Measurements from ENCODE around the gene TRPM1. TPM values are rescaled to one million over a fixed set of nuclear protein-coding genes. Genes with fewer than 3 reads are reported as not detected.

TRPM1 gene
- total RNA-seq, 6 donors from 2014 or later = not detected

- DNase-seq (no peak), ATAC-seq (ENCODE audit: low FRiP score in 2 of 2) (no peak)
- 71 to 86% methylated on average over 2 to 6 of the region's 6 CpGs for WGBS, 2 donors
- TF ChIP-seq, protein P1, sequence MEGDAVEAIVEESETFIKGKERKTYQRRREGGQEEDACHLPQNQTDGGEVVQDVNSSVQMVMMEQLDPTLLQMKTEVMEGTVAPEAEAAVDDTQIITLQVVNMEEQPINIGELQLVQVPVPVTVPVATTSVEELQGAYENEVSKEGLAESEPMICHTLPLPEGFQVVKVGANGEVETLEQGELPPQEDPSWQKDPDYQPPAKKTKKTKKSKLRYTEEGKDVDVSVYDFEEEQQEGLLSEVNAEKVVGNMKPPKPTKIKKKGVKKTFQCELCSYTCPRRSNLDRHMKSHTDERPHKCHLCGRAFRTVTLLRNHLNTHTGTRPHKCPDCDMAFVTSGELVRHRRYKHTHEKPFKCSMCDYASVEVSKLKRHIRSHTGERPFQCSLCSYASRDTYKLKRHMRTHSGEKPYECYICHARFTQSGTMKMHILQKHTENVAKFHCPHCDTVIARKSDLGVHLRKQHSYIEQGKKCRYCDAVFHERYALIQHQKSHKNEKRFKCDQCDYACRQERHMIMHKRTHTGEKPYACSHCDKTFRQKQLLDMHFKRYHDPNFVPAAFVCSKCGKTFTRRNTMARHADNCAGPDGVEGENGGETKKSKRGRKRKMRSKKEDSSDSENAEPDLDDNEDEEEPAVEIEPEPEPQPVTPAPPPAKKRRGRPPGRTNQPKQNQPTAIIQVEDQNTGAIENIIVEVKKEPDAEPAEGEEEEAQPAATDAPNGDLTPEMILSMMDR (IDR thresholded peaks at IDR 0.05) = no peak
- no peak for TF ChIP-seq POLR2AphosphoS5 (IDR thresholded peaks at IDR 0.05)
- no peak for TF ChIP-seq EP300 (IDR thresholded peaks at IDR 0.05)
- no peak for TF ChIP-seq POLR2A (IDR thresholded peaks at IDR 0.05)
- H3K4me1 ChIP-seq = peaks cover 0 to 6% (median 5%) of the 10 kb centered on the region in 4 donors
- no peaks in the 10 kb centered on the region for H3K36me3 ChIP-seq
- H3K9me3 ChIP-seq = no peaks in the 10 kb centered on the region
- H3K27ac ChIP-seq = no peak overlapping the region
- H3K4me3 ChIP-seq = no peak overlapping the region
- no peaks in the 10 kb centered on the region for H3K27me3 ChIP-seq
Observed at GRCh38 chr15:31128477-31128876, 27.0 kb upstream of the TRPM1 start.

- Histone ChIP-seq H3K4me3 (no peak overlapping the region), H3K27me3 (no peaks in the 10 kb centered on the region), H3K36me3 (no peaks in the 10 kb centered on the region), H3K9me3 (no peaks in the 10 kb centered on the region), H3K4me1 (peaks cover 0 to 6% (median 5%) of the 10 kb centered on the region in 4 donors), H3K27ac (no peak overlapping the region)
- WGBS, 2 donors = 85 to 91% methylated on average over 13 of the region's 13 CpGs
- TF ChIP-seq, protein P1 (IDR thresholded peaks at IDR 0.05) = no peak
- TF ChIP-seq POLR2AphosphoS5 (IDR thresholded peaks at IDR 0.05) (no peak), EP300 (IDR thresholded peaks at IDR 0.05) (no peak), POLR2A (IDR thresholded peaks at IDR 0.05) (no peak)
- ATAC-seq (ENCODE audit: low FRiP score in 2 of 2) (no peak), DNase-seq (no peak)
Observed at GRCh38 chr15:31127596-31128261, 26.2 kb upstream of the TRPM1 start.

- no peak overlapping the region for H3K4me3 ChIP-seq
- TF ChIP-seq, protein P1 (IDR thresholded peaks at IDR 0.05) = no peak
- TF ChIP-seq POLR2AphosphoS5 (IDR thresholded peaks at IDR 0.05) = no peak
- TF ChIP-seq POLR2A (IDR thresholded peaks at IDR 0.05) = no peak
- no peak for TF ChIP-seq EP300 (IDR thresholded peaks at IDR 0.05)
- 86 to 92% methylated on average over 8 of the region's 8 CpGs for WGBS, 2 donors
- H3K27me3 ChIP-seq = no peaks in the 10 kb centered on the region
- peaks cover 0 to 6% (median 5%) of the 10 kb centered on the region in 4 donors for H3K4me1 ChIP-seq
- ATAC-seq (ENCODE audit: low FRiP score in 2 of 2) (no peak), DNase-seq (no peak)
- H3K9me3 ChIP-seq = peaks cover 0 to 4% (median 0%) of the 10 kb centered on the region in 4 donors
- no peak overlapping the region for H3K27ac ChIP-seq
- no peaks in the 10 kb centered on the region for H3K36me3 ChIP-seq
Observed at GRCh38 chr15:31125061-31125460, 23.5 kb upstream of the TRPM1 start.

DNA sequence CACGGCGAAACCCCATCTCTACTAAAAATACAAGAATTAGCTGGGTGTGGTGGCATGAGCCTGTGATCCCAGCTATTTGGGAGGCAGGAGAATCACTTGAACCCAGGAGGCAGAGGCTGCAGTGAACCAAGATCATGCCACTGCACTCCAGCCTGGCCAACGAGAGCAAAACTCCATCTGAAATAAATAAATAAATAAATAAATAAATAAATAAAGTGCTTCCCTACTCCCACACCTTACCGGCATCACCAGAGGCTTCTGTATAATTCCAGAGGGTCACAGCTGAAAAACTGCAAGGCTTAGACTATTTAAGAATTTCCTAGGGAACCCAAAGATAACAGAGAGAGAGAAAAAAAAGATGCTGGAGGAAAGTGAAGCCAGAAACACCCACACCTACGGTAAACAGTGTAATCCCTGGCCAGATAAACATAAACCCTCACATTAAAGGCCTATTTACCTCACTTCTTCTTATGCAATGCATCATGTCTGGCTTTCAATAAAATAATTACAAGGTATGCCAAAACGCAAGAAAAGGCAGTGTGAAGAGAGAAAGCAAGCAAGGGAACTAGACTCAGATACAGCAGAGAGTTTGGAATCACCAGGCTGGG lies 15.0 kb upstream of the TRPM1 start:
- Histone ChIP-seq H3K9me3 (peaks cover 0 to 6% (median 3%) of the 10 kb centered on the region in 4 donors), H3K27ac (no peak overlapping the region), H3K27me3 (no peaks in the 10 kb centered on the region), H3K4me3 (no peak overlapping the region), H3K4me1 (no peaks in the 10 kb centered on the region), H3K36me3 (no peaks in the 10 kb centered on the region)
- TF ChIP-seq POLR2AphosphoS5 (IDR thresholded peaks at IDR 0.05) = no peak
- TF ChIP-seq POLR2A (IDR thresholded peaks at IDR 0.05) = no peak
- TF ChIP-seq EP300 (IDR thresholded peaks at IDR 0.05) = no peak
- TF ChIP-seq, protein P1 (IDR thresholded peaks at IDR 0.05) = no peak
- ATAC-seq (ENCODE audit: low FRiP score in 2 of 2) (no peak), DNase-seq (no peak)
- WGBS, 2 donors = 87 to 90% methylated on average over 6 of the region's 6 CpGs
